Hepatocyte (in vitro differentiated cells): ENCODE measurements around the gene IGF2.

Source experiments
- EZH2 ChIP-seq: fragments of 200-600 bp; sonication (generic); IDR thresholded peaks from 2 replicates; pipeline ENCODE4 v1.6.1; 2016; ENCODE audit warnings: antibody characterized with exemption, mild to moderate bottlenecking, borderline replicate concordance
- EZH2phosphoT487 ChIP-seq: fragments of 200-600 bp; sonication (generic); IDR thresholded peaks from one replicate; pipeline ENCODE4 v1.6.1; 2018; ENCODE audit warnings: antibody characterized with exemption, mild to moderate bottlenecking, low read depth, moderate library complexity; ENCODE audit not compliant: unreplicated experiment, severe bottlenecking
- TF ChIP-seq, protein P1 (sequence below): fragments of 200-600 bp; sonication (generic); IDR thresholded peaks from 2 replicates; pipeline ENCODE4 v1.5.1; 2016; ENCODE audit warnings: antibody characterized with exemption, mild to moderate bottlenecking; ENCODE audit not compliant: poor library complexity

DNA sequence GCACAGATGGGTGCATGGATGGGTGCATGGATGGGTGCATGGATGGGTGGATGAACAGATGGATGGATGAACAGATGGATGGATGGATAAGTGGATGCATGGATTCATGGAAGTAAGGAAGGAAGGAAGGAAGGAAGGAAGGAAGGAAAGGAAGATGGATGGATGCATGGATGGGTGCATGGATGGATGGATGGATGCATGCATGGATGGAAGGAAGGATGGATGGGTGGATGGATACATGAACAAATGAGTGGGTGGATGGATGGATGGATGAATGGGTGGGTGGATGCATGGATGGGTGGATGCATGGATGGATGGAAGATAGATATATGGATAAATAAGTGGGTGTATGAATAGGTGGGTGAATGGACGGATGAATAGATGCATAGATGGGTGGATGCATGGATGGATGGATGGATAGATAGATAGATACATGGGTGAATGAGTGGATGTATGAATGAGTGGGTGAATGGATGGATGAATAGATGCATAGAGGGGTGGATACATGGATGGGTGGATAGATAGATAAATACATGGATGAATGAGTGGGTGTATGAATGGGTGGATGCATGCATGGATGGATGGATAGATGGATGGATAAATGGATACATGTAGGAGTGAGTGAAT, 32.5 kb downstream of the IGF2 start:
- TF ChIP-seq EZH2phosphoT487 (no peak), EZH2 (no peak)
- TF ChIP-seq, protein P1, sequence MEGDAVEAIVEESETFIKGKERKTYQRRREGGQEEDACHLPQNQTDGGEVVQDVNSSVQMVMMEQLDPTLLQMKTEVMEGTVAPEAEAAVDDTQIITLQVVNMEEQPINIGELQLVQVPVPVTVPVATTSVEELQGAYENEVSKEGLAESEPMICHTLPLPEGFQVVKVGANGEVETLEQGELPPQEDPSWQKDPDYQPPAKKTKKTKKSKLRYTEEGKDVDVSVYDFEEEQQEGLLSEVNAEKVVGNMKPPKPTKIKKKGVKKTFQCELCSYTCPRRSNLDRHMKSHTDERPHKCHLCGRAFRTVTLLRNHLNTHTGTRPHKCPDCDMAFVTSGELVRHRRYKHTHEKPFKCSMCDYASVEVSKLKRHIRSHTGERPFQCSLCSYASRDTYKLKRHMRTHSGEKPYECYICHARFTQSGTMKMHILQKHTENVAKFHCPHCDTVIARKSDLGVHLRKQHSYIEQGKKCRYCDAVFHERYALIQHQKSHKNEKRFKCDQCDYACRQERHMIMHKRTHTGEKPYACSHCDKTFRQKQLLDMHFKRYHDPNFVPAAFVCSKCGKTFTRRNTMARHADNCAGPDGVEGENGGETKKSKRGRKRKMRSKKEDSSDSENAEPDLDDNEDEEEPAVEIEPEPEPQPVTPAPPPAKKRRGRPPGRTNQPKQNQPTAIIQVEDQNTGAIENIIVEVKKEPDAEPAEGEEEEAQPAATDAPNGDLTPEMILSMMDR, result no peak
